OCI-LY3 (cell line): ENCODE measurements around the gene EMILIN3.

Experiments used
- H2AFZ ChIP-seq: fragments of 200-600, 300-600 bp; shearing (Covaris generic); 2 replicates; pipeline ENCODE4 v1.6.0; 2014; ENCODE audit warnings: antibody characterized with exemption, low read depth, low read length
- H3K27ac ChIP-seq: fragments of 200-600, 300-600 bp; sonication (generic); 2 replicates; pipeline ENCODE4 v1.5.1; 2014; ENCODE audit warnings: mild to moderate bottlenecking, low read length, moderate library complexity, mixed read lengths
- H3K27me3 ChIP-seq: fragments of 200-600, 300-600 bp; sonication (generic); 2 replicates; pipeline ENCODE4 v1.6.1; 2014; ENCODE audit warnings: low read depth, low read length, mixed read lengths
- H3K36me3 ChIP-seq: fragments of 200-600, 300-600 bp; sonication (generic); replicated peaks from 2 replicates; pipeline ENCODE3; 2014; ENCODE audit warnings: low read depth, low read length, mixed read lengths
- H3K4me1 ChIP-seq: fragments of 300-600, 200-600 bp; sonication (generic); 2 replicates; pipeline ENCODE4 v1.6.1; 2014; ENCODE audit warnings: low read length, mixed read lengths
- H3K4me2 ChIP-seq: fragments of 200-600, 300-600 bp; sonication (generic); 2 replicates; pipeline ENCODE4 v1.6.1; 2014; ENCODE audit warnings: low read length, mixed read lengths
- H3K4me3 ChIP-seq: fragments of 300-600, 200-600 bp; sonication (generic); 2 replicates; pipeline ENCODE4 v1.5.1; 2014; ENCODE audit warnings: antibody characterized with exemption, mild to moderate bottlenecking, low read length, moderate library complexity
- H3K79me2 ChIP-seq: fragments of 300-600, 200-600 bp; shearing (Covaris generic); 2 replicates; pipeline ENCODE4 v1.6.1; 2014; ENCODE audit warnings: mild to moderate bottlenecking, low read length, mixed read lengths
- H3K9ac ChIP-seq: fragments of 300-600, 200-600 bp; shearing (Covaris generic); 2 replicates; pipeline ENCODE4 v1.6.0; 2014; ENCODE audit warnings: mild to moderate bottlenecking, low read length, moderate library complexity
- H3K9me3 ChIP-seq: fragments of 200-600, 300-600 bp; shearing (Covaris generic); 2 replicates; pipeline ENCODE4 v1.6.1; 2014; ENCODE audit warnings: low read length, mixed read lengths; ENCODE audit not compliant: insufficient read depth
- H4K20me1 ChIP-seq: fragments of 200-600, 300-600 bp; sonication (generic); 2 replicates; pipeline ENCODE4 v1.6.1; 2016; ENCODE audit warnings: low read length, mixed read lengths; ENCODE audit not compliant: insufficient read depth
- EZH2phosphoT487 ChIP-seq: fragments of 200-600 bp; shearing (Covaris generic); IDR thresholded peaks from 2 replicates; pipeline ENCODE4 v1.6.1; 2018; ENCODE audit warnings: antibody characterized with exemption, mixed run types, low read depth
- TF ChIP-seq, protein P1 (sequence below): fragments of 200-600, 300-600 bp; sonication (generic); IDR thresholded peaks from 2 replicates; pipeline ENCODE4 v1.5.1; 2014; ENCODE audit warnings: antibody characterized with exemption, low read length, low read depth

EMILIN3 gene

DNA sequence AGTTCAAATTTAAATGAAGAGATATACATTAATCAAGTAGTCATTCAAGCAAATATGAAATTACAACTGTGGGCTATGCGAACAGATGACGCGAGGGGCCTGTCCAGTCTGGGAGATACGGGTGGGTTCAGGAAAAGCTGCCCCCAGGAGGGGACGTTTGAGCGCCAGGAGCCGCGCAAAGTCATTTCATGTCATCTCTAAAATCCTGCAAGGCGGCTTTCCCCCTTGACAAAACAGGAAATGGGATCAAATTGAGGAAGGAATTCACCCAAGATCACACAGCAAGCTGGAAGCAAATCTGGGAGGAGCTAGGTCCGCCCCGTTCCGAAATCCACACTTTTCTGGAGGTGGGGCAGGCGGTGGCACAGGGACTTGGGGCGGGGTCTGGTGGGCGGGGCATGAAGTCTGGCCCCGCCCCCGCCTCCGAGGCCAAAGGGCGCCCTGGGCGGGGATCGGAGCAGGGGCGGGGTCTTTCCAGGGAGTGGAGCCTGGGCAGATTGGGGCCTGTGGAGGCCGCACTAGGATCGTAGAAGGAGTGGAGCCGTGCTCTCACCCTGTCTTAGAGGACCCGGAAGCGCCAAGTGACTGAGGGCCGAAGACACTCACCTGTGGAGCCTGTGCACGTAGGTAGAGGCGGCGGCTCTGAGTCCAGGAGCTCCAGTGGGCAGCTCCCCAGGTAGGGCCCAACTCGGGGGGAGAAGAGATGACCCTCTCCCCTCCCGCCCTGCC lies 26.1 kb downstream of the EMILIN3 start, which contains the start of gene LPIN3:
Gene LPIN3, plus strand, starts transcription at position 495 of the 729 bp plus-strand sequence. CDS start 4,983 bp downstream, outside the sequence.
- H2AFZ ChIP-seq, result peak within 1 kb of the TSS; percentile 68
- no peaks in the 10 kb centered on the region for H3K79me2 ChIP-seq
- H3K27ac ChIP-seq, result no peak within 1 kb of the TSS
- no peaks in the 10 kb centered on the region for H3K9me3 ChIP-seq
- no peaks in the 10 kb centered on the region for H3K36me3 ChIP-seq
- TF ChIP-seq, protein P1, sequence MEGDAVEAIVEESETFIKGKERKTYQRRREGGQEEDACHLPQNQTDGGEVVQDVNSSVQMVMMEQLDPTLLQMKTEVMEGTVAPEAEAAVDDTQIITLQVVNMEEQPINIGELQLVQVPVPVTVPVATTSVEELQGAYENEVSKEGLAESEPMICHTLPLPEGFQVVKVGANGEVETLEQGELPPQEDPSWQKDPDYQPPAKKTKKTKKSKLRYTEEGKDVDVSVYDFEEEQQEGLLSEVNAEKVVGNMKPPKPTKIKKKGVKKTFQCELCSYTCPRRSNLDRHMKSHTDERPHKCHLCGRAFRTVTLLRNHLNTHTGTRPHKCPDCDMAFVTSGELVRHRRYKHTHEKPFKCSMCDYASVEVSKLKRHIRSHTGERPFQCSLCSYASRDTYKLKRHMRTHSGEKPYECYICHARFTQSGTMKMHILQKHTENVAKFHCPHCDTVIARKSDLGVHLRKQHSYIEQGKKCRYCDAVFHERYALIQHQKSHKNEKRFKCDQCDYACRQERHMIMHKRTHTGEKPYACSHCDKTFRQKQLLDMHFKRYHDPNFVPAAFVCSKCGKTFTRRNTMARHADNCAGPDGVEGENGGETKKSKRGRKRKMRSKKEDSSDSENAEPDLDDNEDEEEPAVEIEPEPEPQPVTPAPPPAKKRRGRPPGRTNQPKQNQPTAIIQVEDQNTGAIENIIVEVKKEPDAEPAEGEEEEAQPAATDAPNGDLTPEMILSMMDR, result no peak; the same call in 1 of the 2 replicates
- TF ChIP-seq EZH2phosphoT487, result no peak
- H3K9ac ChIP-seq, result peak within 1 kb of the TSS; percentile 17; the same call in 1 of the 2 replicates
- peaks cover 6% of the 10 kb centered on the region for H3K27me3 ChIP-seq
- peaks cover 11% of the 10 kb centered on the region for H3K4me1 ChIP-seq
- peak within 1 kb of the TSS; percentile 74 for H3K4me3 ChIP-seq
- H3K4me2 ChIP-seq, result peak within 1 kb of the TSS; percentile 90
- no peaks in the 10 kb centered on the region for H4K20me1 ChIP-seq

DNA sequence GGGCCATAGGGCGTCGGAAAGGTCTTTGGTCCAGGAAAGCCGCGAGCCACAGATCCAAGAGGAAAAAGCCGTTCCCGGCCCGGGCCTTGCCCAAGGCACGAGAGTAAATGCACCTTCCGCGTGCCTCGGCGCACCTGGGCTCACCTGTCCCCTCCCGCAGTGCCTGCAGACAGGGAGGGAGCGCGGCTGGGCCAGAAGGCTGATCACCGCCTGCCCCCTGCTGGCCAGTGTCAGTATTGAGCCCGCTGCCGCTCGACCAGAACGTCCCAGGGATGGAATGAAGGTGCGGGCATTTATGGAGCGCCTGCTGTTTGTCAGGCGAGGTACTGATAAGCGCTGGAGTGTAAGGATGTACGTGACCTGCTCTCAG lies 26.7 kb downstream of the EMILIN3 start:
- H3K9ac ChIP-seq, result peak overlapping the region; percentile 17; the same call in 1 of the 2 replicates
- H3K9me3 ChIP-seq, result no peaks in the 10 kb centered on the region

DNA sequence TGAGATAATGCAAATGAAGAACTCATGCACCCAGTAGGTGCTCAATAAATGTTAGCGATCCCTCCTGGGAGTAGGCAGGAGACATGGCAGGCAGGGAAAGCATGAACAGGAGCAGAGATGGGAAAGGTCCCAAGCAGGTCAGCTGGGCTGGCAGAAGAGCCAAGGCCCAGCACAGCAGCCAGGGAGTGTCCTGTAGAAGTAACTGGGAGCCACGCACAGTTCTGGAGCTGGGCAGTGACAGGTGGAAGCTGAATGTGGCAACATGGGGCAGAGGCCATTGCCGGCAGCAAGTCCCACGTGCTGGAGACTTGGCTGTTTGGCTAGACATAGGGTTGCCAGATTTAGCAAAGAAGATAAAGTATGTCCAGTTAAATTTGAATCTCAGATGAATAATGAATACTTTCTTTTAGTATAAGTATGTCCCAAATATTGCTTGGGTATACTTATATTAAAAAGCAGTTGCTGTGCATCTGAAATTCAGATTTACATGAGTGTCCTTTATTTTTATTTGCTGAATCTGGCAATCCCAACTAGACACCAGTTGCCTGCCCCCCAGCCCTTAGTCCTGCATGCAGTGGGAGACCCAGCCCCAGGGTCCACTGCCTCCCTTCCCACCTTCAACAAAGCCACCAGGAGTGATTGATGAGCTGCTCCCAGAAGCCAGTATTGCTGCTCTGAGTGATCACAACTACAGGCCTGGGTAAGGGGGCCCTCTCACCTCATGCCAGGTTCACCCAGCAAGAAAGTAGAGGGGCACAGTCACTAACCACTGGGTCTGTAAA lies 29.7 kb downstream of the EMILIN3 start:
- no peak for TF ChIP-seq EZH2phosphoT487
- TF ChIP-seq, protein P1, result no peak
- no peak overlapping the region for H2AFZ ChIP-seq

More for the DNA sequence above, 26.7 kb downstream of the EMILIN3 start:
- Histone ChIP-seq H3K36me3 (no peaks in the 10 kb centered on the region), H2AFZ (peak overlapping the region; percentile 68), H3K27me3 (peaks cover 6% of the 10 kb centered on the region), H3K4me1 (peaks cover 11% of the 10 kb centered on the region), H4K20me1 (no peaks in the 10 kb centered on the region), H3K27ac (no peak overlapping the region), H3K4me2 (peak overlapping the region; percentile 90), H3K4me3 (peak overlapping the region; percentile 74), H3K79me2 (no peaks in the 10 kb centered on the region)
- TF ChIP-seq, protein P1, result peak; percentile 100
- no peak for TF ChIP-seq EZH2phosphoT487

DNA sequence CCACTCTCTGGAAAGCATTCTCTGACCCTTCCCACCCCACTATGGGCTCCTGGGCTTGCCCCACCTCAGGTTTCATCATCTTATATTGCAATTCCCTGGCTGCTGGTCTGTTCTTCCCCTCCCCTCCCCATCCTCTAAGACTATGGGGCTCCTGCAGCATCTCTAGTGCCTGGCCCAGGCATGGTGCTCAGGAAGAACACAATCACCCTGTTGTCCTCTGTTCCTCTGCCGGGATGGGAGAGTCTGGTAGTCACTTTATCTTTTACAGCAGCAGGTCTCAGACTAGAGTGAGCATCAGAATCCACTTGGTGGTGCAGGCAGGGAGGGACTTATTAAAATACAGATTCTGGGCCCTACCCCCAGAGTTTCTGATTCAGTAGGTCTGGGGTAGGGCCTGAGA lies 31.0 kb downstream of the EMILIN3 start:
- TF ChIP-seq, protein P1, result no peak
- no peak for TF ChIP-seq EZH2phosphoT487
- no peak overlapping the region for H3K4me2 ChIP-seq

More for the DNA sequence above, 29.7 kb downstream of the EMILIN3 start:
- peaks cover 7% of the 10 kb centered on the region for H3K27me3 ChIP-seq
- no peaks in the 10 kb centered on the region for H4K20me1 ChIP-seq
- no peak overlapping the region for H3K4me2 ChIP-seq
- H3K9me3 ChIP-seq, result no peaks in the 10 kb centered on the region
- H3K27ac ChIP-seq, result no peak overlapping the region
- no peak overlapping the region for H3K4me3 ChIP-seq
- H3K4me1 ChIP-seq, result peaks cover 11% of the 10 kb centered on the region
- H3K9ac ChIP-seq, result no peak overlapping the region
- no peaks in the 10 kb centered on the region for H3K36me3 ChIP-seq
- H3K79me2 ChIP-seq, result no peaks in the 10 kb centered on the region

More for the DNA sequence above, 31.0 kb downstream of the EMILIN3 start:
- Histone ChIP-seq H3K36me3 (no peaks in the 10 kb centered on the region), H3K9ac (no peak overlapping the region), H3K27ac (no peak overlapping the region), H3K4me3 (no peak overlapping the region), H3K27me3 (peaks cover 18% of the 10 kb centered on the region), H3K4me1 (peaks cover 10% of the 10 kb centered on the region), H2AFZ (no peak overlapping the region), H3K9me3 (no peaks in the 10 kb centered on the region), H4K20me1 (no peaks in the 10 kb centered on the region), H3K79me2 (no peaks in the 10 kb centered on the region)
